ENCODE data around the gene PTH2. TPM values are rescaled to one million over a fixed set of nuclear protein-coding genes. Genes with fewer than 3 reads are reported as not detected.

Gene PTH2
- polyA plus RNA-seq, 3 donors, result not detected

- DNase-seq, result no peak
- no peaks in the 10 kb centered on the region for H3K36me3 Mint-ChIP-seq
- no peak overlapping the region for H3K27ac Mint-ChIP-seq
- H3K9me3 Mint-ChIP-seq, result peaks cover 0 to 1% (median 0%) of the 10 kb centered on the region in 7 donors
- no peaks in the 10 kb centered on the region for H4K20me1 ChIP-seq (ENCODE audit: insufficient read depth, low read length)
- peaks cover 8% of the 10 kb centered on the region for H3K4me1 Mint-ChIP-seq
- H3K9me3 ChIP-seq (replicated peaks in 1 of 2; ENCODE audit: control insufficient read depth in 1 of 2, insufficient read depth in 1 of 2, low read length in 2 of 2), result no peaks in the 10 kb centered on the region
- no peak overlapping the region for H3K4me3 ChIP-seq (replicated peaks in 1 of 3; ENCODE audit: low read depth in 2 of 3, low read length in 3 of 3)
- no peak overlapping the region for H3K27ac ChIP-seq (ENCODE audit: low read depth in 1 of 2, low read length in 2 of 2)
- H3K79me2 ChIP-seq (ENCODE audit: insufficient read depth, low read length), result no peaks in the 10 kb centered on the region
- 93% methylated on average over 6 of the region's 8 CpGs for whole genome bisulfite sequencing (ENCODE audit: insufficient coverage)
- H3K4me1 ChIP-seq (ENCODE audit: control insufficient read depth in 1 of 2, insufficient read depth in 2 of 2, low read length in 2 of 2), result no peaks in the 10 kb centered on the region
- intact Hi-C loops (cut with micrococcal nuclease), result no loop called here
- H3K9ac ChIP-seq (ENCODE audit: insufficient read depth, low read length, poor library complexity, severe bottlenecking), result no peak overlapping the region
- H2AFZ ChIP-seq (ENCODE audit: insufficient read depth, low read depth, low read length, poor library complexity, severe bottlenecking), result no peak overlapping the region
- no peak overlapping the region for H3K4me3 Mint-ChIP-seq
- H3K36me3 ChIP-seq (replicated peaks in 1 of 2; ENCODE audit: control insufficient read depth in 1 of 2, insufficient read depth in 2 of 2, low read length in 2 of 2), result no peaks in the 10 kb centered on the region
- TF ChIP-seq CTCF (IDR thresholded peaks at IDR 0.05), result no peak
- peaks cover 1 to 15% (median 8%) of the 10 kb centered on the region in 3 donors for H3K27me3 Mint-ChIP-seq (ENCODE audit: low read depth in 3 of 3)
- no peaks in the 10 kb centered on the region for H3K27me3 ChIP-seq (ENCODE audit: control insufficient read depth in 2 of 2, insufficient read depth in 2 of 2, low read length in 2 of 2)
- no peak overlapping the region for H3K4me2 ChIP-seq (replicated peaks; ENCODE audit: extremely low read depth, low read length, poor library complexity, severe bottlenecking)
Measured at GRCh38 chr19:49396738-49397505, 26.3 kb downstream of the PTH2 start.

GRCh38 chr19:49395581-49396407 is 27.4 kb downstream of the PTH2 start:
- Histone ChIP-seq H4K20me1 (ENCODE audit: insufficient read depth, low read length) (no peaks in the 10 kb centered on the region), H2AFZ (ENCODE audit: insufficient read depth, low read depth, low read length, poor library complexity, severe bottlenecking) (no peak overlapping the region), H3K36me3 (replicated peaks in 1 of 2; ENCODE audit: control insufficient read depth in 1 of 2, insufficient read depth in 2 of 2, low read length in 2 of 2) (no peaks in the 10 kb centered on the region), H3K4me1 (ENCODE audit: control insufficient read depth in 1 of 2, insufficient read depth in 2 of 2, low read length in 2 of 2) (no peaks in the 10 kb centered on the region), H3K27me3 (ENCODE audit: control insufficient read depth in 2 of 2, insufficient read depth in 2 of 2, low read length in 2 of 2) (no peaks in the 10 kb centered on the region), H3K27ac (ENCODE audit: low read depth in 1 of 2, low read length in 2 of 2) (no peak overlapping the region), H3K4me2 (replicated peaks; ENCODE audit: extremely low read depth, low read length, poor library complexity, severe bottlenecking) (no peak overlapping the region), H3K79me2 (ENCODE audit: insufficient read depth, low read length) (no peaks in the 10 kb centered on the region), H3K9ac (ENCODE audit: insufficient read depth, low read length, poor library complexity, severe bottlenecking) (no peak overlapping the region), H3K9me3 (replicated peaks in 1 of 2; ENCODE audit: control insufficient read depth in 1 of 2, insufficient read depth in 1 of 2, low read length in 2 of 2) (no peaks in the 10 kb centered on the region), H3K4me3 (replicated peaks in 1 of 3; ENCODE audit: low read depth in 2 of 3, low read length in 3 of 3) (no peak overlapping the region)
- Mint-ChIP-seq H3K27me3 (ENCODE audit: low read depth in 3 of 3) (peaks cover 1 to 16% (median 8%) of the 10 kb centered on the region in 3 donors), H3K27ac (peak overlapping the region in 1 of 7 donors; percentile 37), H3K9me3 (peaks cover 0 to 3% (median 0%) of the 10 kb centered on the region in 7 donors), H3K36me3 (no peaks in the 10 kb centered on the region), H3K4me3 (no peak overlapping the region), H3K4me1 (peaks cover 9% of the 10 kb centered on the region)
- intact Hi-C loops (cut with micrococcal nuclease), result no loop called here
- no peak for TF ChIP-seq CTCF (IDR thresholded peaks at IDR 0.05)
- WGBS (ENCODE audit: insufficient coverage), result 61% methylated on average over 10 of the region's 15 CpGs
- no peak for DNase-seq
